Common myeloid progenitor, CD34-positive (primary cell): ENCODE data around the gene TUBA8.

ENCODE experiments used
- CTCF ChIA-PET: fragments of 350-600 bp; sonication (Branson Sonifier 250); formaldehyde crosslinking; loops from one replicate; lab custom pipeline; 2021; ENCODE audit warnings: antibody characterized with exemption; lab: Charles Lee
- POLR2A ChIA-PET: fragments of 350-600 bp; sonication (Branson Sonifier 250); formaldehyde crosslinking; loops from one replicate; lab custom pipeline; 2021; ENCODE audit warnings: antibody characterized with exemption; lab: Charles Lee
- DNase-seq, 3 donors: peaks; one replicate each; pipeline versions ENCODE4 v3.0.0 to v3.0.0-alpha.2; 2013
- H3K27ac ChIP-seq, 2 experiments: 1 replicate in 1 of 2; 2 replicates in 1 of 2; pipeline ENCODE4 v1.7.0; 2013; ENCODE audit warnings: inconsistent platforms in 2 of 2, low read length in 2 of 2, mild to moderate bottlenecking in 2 of 2, low read depth in 1 of 2, moderate library complexity in 1 of 2; ENCODE audit not compliant: severe bottlenecking in 2 of 2, insufficient read depth in 1 of 2, poor library complexity in 1 of 2
- H3K27me3 ChIP-seq, 5 experiments: replicated peaks in 2 of 5; 1 replicate in 3 of 5; 2 replicates in 2 of 5; pipeline versions ENCODE4 v1.6.1 to v1.7.0; 2013; ENCODE audit warnings: low read length in 4 of 5, mild to moderate bottlenecking in 2 of 5, moderate library complexity in 2 of 5, inconsistent platforms in 1 of 5; ENCODE audit not compliant: insufficient read depth in 5 of 5, control insufficient read depth in 4 of 5
- H3K36me3 ChIP-seq, 4 experiments: 1 replicate in 2 of 4; 2 replicates in 2 of 4; pipeline versions ENCODE4 v1.6.1 to v1.7.0; 2013; ENCODE audit warnings: low read length in 3 of 4, control low read depth in 1 of 4, mild to moderate bottlenecking in 1 of 4; ENCODE audit not compliant: control insufficient read depth in 4 of 4, insufficient read depth in 4 of 4
- H3K4me1 ChIP-seq, 4 experiments: 1 replicate in 3 of 4; 2 replicates in 1 of 4; pipeline versions ENCODE4 v1.6.1 to v1.7.1; 2013; ENCODE audit warnings: low read length in 3 of 4, mild to moderate bottlenecking in 3 of 4, control low read depth in 1 of 4, inconsistent platforms in 1 of 4, moderate library complexity in 1 of 4; ENCODE audit not compliant: control insufficient read depth in 4 of 4, insufficient read depth in 4 of 4; ENCODE audit errors: control extremely low read depth in 1 of 4
- H3K4me3 ChIP-seq, 7 experiments: 1 replicate in 4 of 7; 2 replicates in 3 of 7; pipeline versions ENCODE4 v1.5.1 to v1.7.0; 2013; ENCODE audit warnings: mild to moderate bottlenecking in 7 of 7, low read length in 6 of 7, moderate library complexity in 6 of 7, inconsistent platforms in 2 of 7, low read depth in 2 of 7, control low read depth in 1 of 7; ENCODE audit not compliant: insufficient read depth in 4 of 7, control insufficient read depth in 1 of 7; ENCODE audit errors: extremely low read depth in 1 of 7
- H3K9me3 ChIP-seq, 5 experiments: 1 replicate in 4 of 5; 2 replicates in 1 of 5; pipeline versions ENCODE4 v1.6.1 to v1.7.1; 2013; ENCODE audit warnings: low read length in 4 of 5, mild to moderate bottlenecking in 2 of 5, inconsistent platforms in 1 of 5, low read depth in 1 of 5, moderate library complexity in 1 of 5; ENCODE audit not compliant: control insufficient read depth in 4 of 5, insufficient read depth in 2 of 5; ENCODE audit errors: control extremely low read depth in 1 of 5
- WGBS: methylation state at CpG from one replicate; pipeline ENCODE4 v1.1.5; 2013; ENCODE audit not compliant: insufficient coverage; 5-methylcytosine and 5-hydroxymethylcytosine counted together

TUBA8 gene

DNA sequence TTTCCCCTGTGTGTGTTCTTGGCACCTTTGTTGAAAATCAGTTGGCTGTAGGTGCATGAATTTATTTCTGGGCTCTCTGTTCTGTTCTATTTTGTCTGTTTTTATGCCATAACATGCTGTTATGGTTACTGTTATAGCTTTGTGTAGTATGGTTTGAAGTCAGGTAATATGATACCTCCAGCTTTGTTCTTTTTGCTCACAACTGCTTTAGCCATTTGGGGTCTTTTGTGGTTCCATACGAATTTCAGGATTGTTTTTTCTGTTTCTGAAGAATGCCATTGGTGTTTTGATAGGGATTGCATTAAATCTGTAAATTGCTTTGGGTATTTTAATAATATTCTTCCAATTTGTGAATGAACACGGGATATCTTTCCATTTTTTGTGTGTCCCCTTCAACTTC is 28.1 kb upstream of the TUBA8 start:
- no peak for DNase-seq
- peaks cover 0 to 15% (median 11%) of the 10 kb centered on the region in 4 experiments for H3K4me1 ChIP-seq
- H3K9me3 ChIP-seq: no peaks in the 10 kb centered on the region
- no peaks in the 10 kb centered on the region for H3K27me3 ChIP-seq
- ChIA-PET CTCF (interaction anchor here (0.9 kb wide), 1 partner anchor 252 kb away, joined by 3 read pairs; no protein-coding TSS in a partner anchor), POLR2A (interaction anchor here (0.7 kb wide), 1 partner anchor 309 kb away, joined by 3 read pairs; no protein-coding TSS in a partner anchor)
- no peak overlapping the region for H3K27ac ChIP-seq
- peaks cover 16 to 67% (median 44%) of the 10 kb centered on the region in 4 experiments for H3K36me3 ChIP-seq
- WGBS: 100% methylated on average over 1 of the region's 2 CpGs
- H3K4me3 ChIP-seq: no peak overlapping the region

DNA sequence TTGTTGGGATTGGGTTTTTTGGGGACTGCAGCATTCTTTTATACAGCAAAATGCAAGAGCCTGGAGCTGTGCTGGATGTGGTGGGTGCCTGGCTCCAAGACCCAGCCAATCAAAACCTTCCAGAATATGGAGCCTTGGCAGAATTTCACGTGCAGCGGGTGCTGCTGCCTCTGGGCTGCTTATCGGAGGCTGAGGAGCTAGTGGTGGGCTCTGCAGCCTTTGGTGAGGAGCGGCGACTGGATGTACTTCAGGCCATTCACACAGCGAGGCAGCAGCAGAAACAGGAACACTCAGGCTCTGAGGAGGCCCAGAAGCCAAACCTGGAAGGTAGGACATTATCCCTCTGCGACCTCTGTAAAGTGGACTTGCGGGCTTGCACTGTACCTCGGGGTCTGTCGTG is 27.2 kb upstream of the TUBA8 start:
- peaks cover 0 to 12% (median 9%) of the 10 kb centered on the region in 4 experiments for H3K4me1 ChIP-seq
- CTCF ChIA-PET: no interaction called here
- H3K27ac ChIP-seq: no peak overlapping the region
- no peak overlapping the region for H3K4me3 ChIP-seq
- no peak for DNase-seq
- H3K36me3 ChIP-seq: peaks cover 19 to 77% (median 53%) of the 10 kb centered on the region in 4 experiments
- POLR2A ChIA-PET: no interaction called here
- WGBS: 96% methylated on average over 10 of the region's 10 CpGs
- H3K9me3 ChIP-seq: no peaks in the 10 kb centered on the region
- no peaks in the 10 kb centered on the region for H3K27me3 ChIP-seq

- Histone ChIP-seq H3K36me3 (peaks cover 16 to 81% (median 58%) of the 10 kb centered on the region in 4 experiments), H3K27ac (no peak overlapping the region), H3K27me3 (no peaks in the 10 kb centered on the region), H3K4me3 (no peak overlapping the region), H3K4me1 (no peaks in the 10 kb centered on the region), H3K9me3 (no peaks in the 10 kb centered on the region)
- CTCF ChIA-PET: interaction anchor here (1.4 kb wide), 1 partner anchor 9 kb away, joined by 3 read pairs; no protein-coding TSS in a partner anchor
- DNase-seq: no peak
- POLR2A ChIA-PET: no interaction called here
Observed at GRCh38 chr22:18085188-18085587, 25.4 kb upstream of the TUBA8 start.

DNA sequence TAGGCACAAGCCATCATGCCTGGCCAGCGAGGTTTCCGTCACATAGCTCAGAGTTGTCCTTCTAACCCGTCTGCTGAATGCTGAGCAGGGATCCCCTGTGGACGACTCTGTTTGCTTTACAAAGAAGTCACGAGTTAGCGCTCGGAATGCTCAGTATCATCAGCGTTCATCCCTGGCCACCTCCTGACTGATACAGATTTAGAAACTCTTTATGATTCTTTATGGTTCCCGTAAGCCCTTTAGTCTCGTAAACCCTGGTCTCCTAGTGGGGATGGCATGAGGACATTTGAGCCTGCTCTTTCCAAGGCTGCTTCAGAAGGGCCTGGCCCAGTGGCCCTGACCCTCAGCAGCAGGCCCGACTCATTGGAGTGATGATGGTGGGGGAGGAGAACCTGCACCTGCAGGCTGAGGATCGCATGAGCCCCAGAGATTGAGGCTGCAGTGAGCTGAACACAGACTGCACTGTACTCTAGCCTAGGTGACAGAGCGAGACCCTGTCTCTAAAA is 23.2 kb upstream of the TUBA8 start:
- H3K27me3 ChIP-seq: no peaks in the 10 kb centered on the region
- ChIA-PET CTCF (interaction anchor here (1.6 kb wide), 1 partner anchor 11 kb away, joined by 6 read pairs; no protein-coding TSS in a partner anchor), POLR2A (no interaction called here)
- no peak overlapping the region for H3K4me3 ChIP-seq
- H3K9me3 ChIP-seq: no peaks in the 10 kb centered on the region
- no peaks in the 10 kb centered on the region for H3K4me1 ChIP-seq
- no peak for DNase-seq
- peaks cover 20 to 75% (median 57%) of the 10 kb centered on the region in 4 experiments for H3K36me3 ChIP-seq
- no peak overlapping the region for H3K27ac ChIP-seq
- WGBS: 80% methylated on average over 11 of the region's 13 CpGs

DNA sequence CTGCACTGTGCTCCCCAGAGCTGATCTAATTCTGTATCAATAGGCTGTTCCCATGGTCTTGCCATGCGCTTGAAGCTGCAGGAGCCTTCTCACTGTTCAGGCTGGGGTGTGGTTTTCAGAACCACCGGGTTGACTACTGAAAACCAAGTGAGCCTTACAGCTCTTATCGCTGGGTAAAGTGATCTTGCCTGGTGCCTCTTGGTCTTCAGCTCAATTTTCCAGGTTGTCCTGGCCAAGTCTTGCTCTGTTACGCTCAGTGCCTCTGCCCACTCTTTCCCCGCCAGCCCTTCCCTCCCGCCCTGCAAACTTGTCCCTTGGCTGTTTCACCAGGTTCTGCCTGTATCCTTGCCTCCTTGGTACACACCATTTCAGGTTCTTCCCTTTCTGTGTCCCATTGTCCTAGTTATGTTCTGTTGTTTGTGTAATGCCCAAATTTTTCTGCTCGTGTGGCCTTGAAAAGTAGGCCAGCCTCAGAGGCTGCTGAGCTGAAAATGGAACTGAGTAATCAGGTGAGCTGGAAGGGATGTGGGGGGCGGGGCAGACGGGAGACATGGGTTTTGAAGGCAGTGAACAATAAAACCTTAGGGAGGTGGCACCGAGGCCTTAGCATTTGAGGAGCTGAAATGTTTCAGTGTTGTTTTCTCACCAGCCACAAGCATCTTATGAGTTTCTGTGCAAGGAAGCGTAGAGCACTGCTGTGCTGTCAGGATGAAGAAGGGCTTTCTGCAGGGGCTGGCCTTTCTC is 21.6 kb upstream of the TUBA8 start:
- DNase-seq: no peak
- CTCF ChIA-PET: interaction anchor here (0.5 kb wide), 1 partner anchor 914 kb away, joined by 3 read pairs; no protein-coding TSS in a partner anchor

DNA sequence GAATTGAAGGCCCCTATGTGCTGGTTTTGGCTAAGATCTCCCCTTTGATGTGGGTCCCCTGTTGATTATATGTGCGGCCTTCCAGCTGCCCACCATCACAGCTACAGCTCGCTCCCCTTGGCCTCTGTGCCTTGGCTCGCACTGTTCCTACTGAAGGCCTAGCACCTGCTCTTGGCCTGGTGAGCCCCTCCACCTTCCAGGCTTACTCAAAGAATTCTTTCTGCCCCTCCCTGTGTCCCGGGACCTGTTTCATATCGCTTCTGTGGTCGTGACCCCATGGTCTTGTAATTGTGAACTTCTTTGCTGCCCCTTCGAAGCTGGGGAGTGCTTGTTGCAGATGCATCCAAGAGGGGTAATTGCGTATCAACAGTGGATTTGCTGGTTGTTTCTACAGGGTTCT is 20.3 kb upstream of the TUBA8 start:
- H3K36me3 ChIP-seq: peaks cover 15 to 53% (median 44%) of the 10 kb centered on the region in 4 experiments
- POLR2A ChIA-PET: interaction anchor here (0.6 kb wide), 1 partner anchor 293 kb away, joined by 4 read pairs; no protein-coding TSS in a partner anchor

More for the DNA sequence above, 21.6 kb upstream of the TUBA8 start:
- WGBS: 98% methylated on average over 11 of the region's 11 CpGs
- POLR2A ChIA-PET: no interaction called here
- H3K36me3 ChIP-seq: peaks cover 15 to 59% (median 49%) of the 10 kb centered on the region in 4 experiments
- H3K27me3 ChIP-seq: no peaks in the 10 kb centered on the region
- H3K4me1 ChIP-seq: no peaks in the 10 kb centered on the region
- H3K4me3 ChIP-seq: no peak overlapping the region
- no peak overlapping the region for H3K27ac ChIP-seq
- H3K9me3 ChIP-seq: no peaks in the 10 kb centered on the region

DNA sequence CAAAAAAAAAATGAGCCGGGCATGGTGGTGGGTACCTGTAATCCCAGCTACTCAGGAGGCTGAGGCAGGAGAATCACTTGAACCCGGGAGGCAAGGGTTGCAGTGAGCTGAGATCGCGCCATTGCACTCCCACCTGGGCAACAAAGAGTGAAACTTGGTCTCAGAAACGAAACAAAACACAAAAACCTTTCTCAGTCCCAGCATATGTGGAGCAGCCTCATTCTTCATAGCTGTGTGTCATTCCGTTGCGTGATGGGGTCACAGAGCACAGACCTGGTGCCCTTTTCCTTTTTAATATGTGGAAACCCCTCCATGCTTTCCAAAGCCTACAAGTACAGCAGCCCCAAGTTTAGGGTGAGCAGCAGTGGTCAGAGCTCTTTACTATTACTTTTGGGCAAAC is 19.1 kb upstream of the TUBA8 start:
- ChIA-PET POLR2A (no interaction called here), CTCF (no interaction called here)
- Histone ChIP-seq H3K4me1 (no peaks in the 10 kb centered on the region), H3K27ac (no peak overlapping the region), H3K36me3 (peaks cover 14 to 48% (median 38%) of the 10 kb centered on the region in 4 experiments), H3K9me3 (no peaks in the 10 kb centered on the region), H3K27me3 (no peaks in the 10 kb centered on the region), H3K4me3 (no peak overlapping the region)
- WGBS: 85% methylated on average over 7 of the region's 7 CpGs
- no peak for DNase-seq

More for the DNA sequence above, 20.3 kb upstream of the TUBA8 start:
- H3K4me3 ChIP-seq: no peak overlapping the region
- CTCF ChIA-PET: no interaction called here
- WGBS: 94% methylated on average over 8 of the region's 8 CpGs
- no peaks in the 10 kb centered on the region for H3K9me3 ChIP-seq
- H3K4me1 ChIP-seq: no peaks in the 10 kb centered on the region
- no peak for DNase-seq
- no peaks in the 10 kb centered on the region for H3K27me3 ChIP-seq
- no peak overlapping the region for H3K27ac ChIP-seq
